Glutamatergic neuron (in vitro differentiated cells): ENCODE results near the gene SLC39A12. TPM values are rescaled to one million over a fixed set of nuclear protein-coding genes. Genes with fewer than 3 reads are reported as not detected.

Source experiments
- DNase-seq: peaks from one replicate; pipeline ENCODE4 v3.0.0; 2022
- H3K27ac Mint-ChIP-seq: one replicate; pipeline ENCODE4 v1.8.0; 2020; ENCODE audit warnings: mild to moderate bottlenecking, mixed read lengths, inconsistent platforms; ENCODE audit not compliant: unreplicated experiment
- H3K27me3 Mint-ChIP-seq: one replicate; pipeline ENCODE4 v1.8.0; 2020; ENCODE audit warnings: mild to moderate bottlenecking, moderate library complexity, mixed read lengths, inconsistent platforms; ENCODE audit not compliant: unreplicated experiment
- H3K36me3 Mint-ChIP-seq: one replicate; pipeline ENCODE4 v1.8.0; 2020; ENCODE audit warnings: mild to moderate bottlenecking, mixed read lengths, inconsistent platforms; ENCODE audit not compliant: unreplicated experiment
- H3K4me1 Mint-ChIP-seq: one replicate; pipeline ENCODE4 v1.8.0; 2020; ENCODE audit warnings: mild to moderate bottlenecking, low read depth, mixed read lengths, inconsistent platforms; ENCODE audit not compliant: unreplicated experiment
- H3K4me3 Mint-ChIP-seq: one replicate; pipeline ENCODE4 v1.8.0; 2020; ENCODE audit warnings: mild to moderate bottlenecking, mixed read lengths, inconsistent platforms; ENCODE audit not compliant: unreplicated experiment
- H3K9me3 Mint-ChIP-seq: one replicate; pipeline ENCODE4 v1.8.0; 2020; ENCODE audit warnings: mild to moderate bottlenecking, moderate library complexity, mixed read lengths, inconsistent platforms; ENCODE audit not compliant: unreplicated experiment
- long read RNA-seq: library from polyadenylated mRNA; unstranded; transcript quantifications from one replicate; pipeline ENCODE4 v2.0.0, GENCODE V29; 2020; ENCODE audit not compliant: unreplicated experiment
- total RNA-seq: library from RNA; stranded (reverse); fragmentation: NEBNext Ultra II Directional; extraction: Animal tissue kit (Norgen Biotek cat#: 25700); gene quantifications from one replicate; pipeline ENCODE4 v1.2.1, GENCODE V29; 2021; ENCODE audit not compliant: unreplicated experiment
- TF ChIP-seq, protein P1 (sequence below): fragments of 200-600 bp; sonication (generic); IDR thresholded peaks from one replicate; pipeline ENCODE4 v1.5.0; 2021; ENCODE audit not compliant: partially characterized antibody, unreplicated experiment

Gene SLC39A12
- not detected for total RNA-seq
- long read RNA-seq = 0 reads

DNA sequence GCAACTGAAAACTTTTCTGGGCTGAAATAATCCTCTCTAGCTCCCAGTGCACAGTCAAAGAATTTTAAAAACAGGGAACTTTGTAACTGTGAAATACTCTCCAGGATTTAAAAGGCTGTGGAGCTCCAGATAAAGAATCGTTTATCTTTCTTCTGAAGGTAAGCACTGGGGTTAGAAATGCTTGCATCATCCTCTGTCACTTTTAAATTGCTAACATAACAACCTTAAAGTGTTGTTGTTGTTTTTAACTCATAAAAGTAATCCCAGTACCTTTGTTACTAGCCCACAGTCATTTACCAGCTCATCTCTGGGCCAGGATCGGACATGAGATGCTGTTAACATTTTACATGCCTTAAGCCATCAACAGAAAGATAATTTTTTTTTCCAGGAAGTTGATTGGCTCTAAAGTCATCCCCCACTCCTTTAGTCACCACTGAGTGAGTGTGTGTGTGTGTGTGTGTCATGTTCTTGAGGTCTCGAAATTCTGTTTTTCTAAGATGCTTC, at the start of gene SLC39A12:
SLC39A12 (plus strand) TSS at position 51 of the 504 bp plus-strand sequence. CDS start 1,359 bp downstream, outside the sequence.
- H3K4me1 Mint-ChIP-seq = peaks cover 17% of the 10 kb centered on the region
- TF ChIP-seq, protein P1, sequence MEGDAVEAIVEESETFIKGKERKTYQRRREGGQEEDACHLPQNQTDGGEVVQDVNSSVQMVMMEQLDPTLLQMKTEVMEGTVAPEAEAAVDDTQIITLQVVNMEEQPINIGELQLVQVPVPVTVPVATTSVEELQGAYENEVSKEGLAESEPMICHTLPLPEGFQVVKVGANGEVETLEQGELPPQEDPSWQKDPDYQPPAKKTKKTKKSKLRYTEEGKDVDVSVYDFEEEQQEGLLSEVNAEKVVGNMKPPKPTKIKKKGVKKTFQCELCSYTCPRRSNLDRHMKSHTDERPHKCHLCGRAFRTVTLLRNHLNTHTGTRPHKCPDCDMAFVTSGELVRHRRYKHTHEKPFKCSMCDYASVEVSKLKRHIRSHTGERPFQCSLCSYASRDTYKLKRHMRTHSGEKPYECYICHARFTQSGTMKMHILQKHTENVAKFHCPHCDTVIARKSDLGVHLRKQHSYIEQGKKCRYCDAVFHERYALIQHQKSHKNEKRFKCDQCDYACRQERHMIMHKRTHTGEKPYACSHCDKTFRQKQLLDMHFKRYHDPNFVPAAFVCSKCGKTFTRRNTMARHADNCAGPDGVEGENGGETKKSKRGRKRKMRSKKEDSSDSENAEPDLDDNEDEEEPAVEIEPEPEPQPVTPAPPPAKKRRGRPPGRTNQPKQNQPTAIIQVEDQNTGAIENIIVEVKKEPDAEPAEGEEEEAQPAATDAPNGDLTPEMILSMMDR = no peak
- peaks cover 2% of the 10 kb centered on the region for H3K9me3 Mint-ChIP-seq
- H3K27ac Mint-ChIP-seq = no peak within 1 kb of the TSS
- peaks cover 7% of the 10 kb centered on the region for H3K36me3 Mint-ChIP-seq
- DNase-seq = no peak
- no peak within 1 kb of the TSS for H3K4me3 Mint-ChIP-seq
- peaks cover 3% of the 10 kb centered on the region for H3K27me3 Mint-ChIP-seq

DNA sequence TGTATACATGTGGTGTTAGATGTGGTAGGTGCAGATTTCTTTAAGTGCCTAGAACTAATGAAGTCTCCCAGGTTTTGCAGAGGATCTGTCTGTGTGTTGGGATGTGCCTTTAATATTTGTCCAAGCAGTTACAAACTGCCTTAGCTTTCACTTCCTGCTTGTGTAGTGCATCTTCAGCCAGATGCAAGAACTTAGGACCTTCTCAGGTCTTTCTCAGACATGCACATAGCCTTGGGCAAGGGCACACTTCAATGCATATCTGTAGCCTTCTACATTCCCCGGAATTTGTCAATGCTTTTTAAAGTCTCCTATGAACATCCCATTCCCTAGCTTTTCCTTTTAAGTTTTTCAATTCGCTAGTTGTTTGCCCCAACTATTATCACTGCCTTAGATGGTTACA, 47.2 kb upstream of the SLC39A12 start:
- TF ChIP-seq, protein P1 = no peak
- no peaks in the 10 kb centered on the region for H3K9me3 Mint-ChIP-seq
- H3K4me3 Mint-ChIP-seq = no peak overlapping the region
- no peaks in the 10 kb centered on the region for H3K36me3 Mint-ChIP-seq
- DNase-seq = no peak
- peaks cover 8% of the 10 kb centered on the region for H3K4me1 Mint-ChIP-seq
- H3K27ac Mint-ChIP-seq = no peak overlapping the region
- no peaks in the 10 kb centered on the region for H3K27me3 Mint-ChIP-seq

DNA sequence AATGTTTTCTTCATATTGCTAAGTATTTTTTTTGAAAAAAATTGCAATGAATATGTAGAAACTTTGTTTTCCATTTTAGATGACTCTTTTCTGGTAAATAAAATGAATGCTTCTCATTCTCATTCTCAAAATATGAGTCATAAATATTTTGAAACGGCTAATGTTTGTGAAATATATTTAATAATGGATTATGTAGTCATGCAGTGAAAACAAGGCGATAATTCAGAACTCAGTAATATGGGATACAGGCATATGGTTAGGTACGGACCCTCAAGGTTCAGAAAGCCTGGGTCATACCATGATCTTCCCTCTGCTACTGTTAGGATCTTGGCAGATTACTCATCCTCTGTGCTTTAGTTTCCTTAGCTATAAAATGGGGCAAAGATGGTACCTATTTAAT, 46.2 kb upstream of the SLC39A12 start:
- TF ChIP-seq, protein P1 = no peak
- no peak for DNase-seq
- Mint-ChIP-seq H3K4me3 (no peak overlapping the region), H3K36me3 (no peaks in the 10 kb centered on the region), H3K9me3 (no peaks in the 10 kb centered on the region), H3K27me3 (no peaks in the 10 kb centered on the region), H3K27ac (no peak overlapping the region), H3K4me1 (peaks cover 10% of the 10 kb centered on the region)

DNA sequence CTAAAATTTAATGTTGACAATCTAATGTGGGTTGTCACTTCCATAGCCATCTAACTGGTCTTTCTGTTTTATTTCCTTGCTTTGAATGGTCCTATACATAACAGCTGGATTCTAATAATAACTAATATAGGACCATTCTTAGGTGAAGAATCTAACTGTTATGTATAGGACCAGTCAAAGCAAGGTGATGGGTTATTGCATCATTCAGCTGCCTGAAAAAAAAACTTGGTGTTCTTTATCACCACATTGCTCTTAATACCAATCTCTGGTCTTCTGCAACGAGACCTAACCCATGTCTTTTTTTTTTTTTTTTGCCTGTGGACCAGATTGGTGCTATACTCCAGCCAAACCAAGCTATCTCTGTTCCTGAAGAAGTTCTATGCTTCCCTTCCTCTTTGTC, 45.7 kb upstream of the SLC39A12 start:
- Mint-ChIP-seq H3K4me3 (no peak overlapping the region), H3K36me3 (no peaks in the 10 kb centered on the region), H3K4me1 (peaks cover 10% of the 10 kb centered on the region), H3K27ac (no peak overlapping the region), H3K27me3 (no peaks in the 10 kb centered on the region), H3K9me3 (no peaks in the 10 kb centered on the region)
- TF ChIP-seq, protein P1 = no peak
- no peak for DNase-seq

DNA sequence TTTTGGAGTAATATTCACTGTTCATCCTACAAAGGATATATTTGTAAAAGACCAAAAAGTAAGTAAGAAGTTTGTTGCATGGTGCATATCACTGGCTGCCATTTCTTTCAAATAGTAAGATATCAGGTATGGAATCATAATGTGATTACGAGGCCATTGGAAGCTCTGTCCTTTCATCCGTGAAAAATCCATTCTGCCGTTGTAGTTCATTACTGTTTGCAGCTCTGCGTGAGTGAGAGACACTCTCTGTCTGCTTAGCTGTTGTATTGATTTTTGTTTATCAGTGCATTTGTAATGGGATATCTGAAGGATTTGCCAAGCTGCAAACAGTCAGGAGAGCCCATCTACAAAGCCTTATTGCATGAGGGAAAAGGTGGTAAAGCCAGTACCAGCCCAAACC, 44.1 kb upstream of the SLC39A12 start:
- Mint-ChIP-seq H3K4me1 (peaks cover 10% of the 10 kb centered on the region), H3K36me3 (no peaks in the 10 kb centered on the region), H3K27me3 (no peaks in the 10 kb centered on the region), H3K4me3 (peak overlapping the region; percentile 20), H3K27ac (no peak overlapping the region), H3K9me3 (no peaks in the 10 kb centered on the region)
- TF ChIP-seq, protein P1 = no peak
- DNase-seq = no peak
